Transverse colon (tissue), 4 donors: ENCODE data around the gene NPRL2. TPM values are rescaled to one million over a fixed set of nuclear protein-coding genes. Genes with fewer than 3 reads are reported as not detected.
A peak's percentile ranks its signal among the peaks of the same experiment; 100 is the strongest.

Experiments
- DNase-seq: peaks from one replicate; pipeline ENCODE4 v3.0.0-alpha.2; 2019
- H3K27ac ChIP-seq, 4 donors: fragments of 200-600 bp; sonication (generic); 2 replicates each; pipeline ENCODE4 v1.5.1; 2016 to 2018; ENCODE audit warnings: inconsistent platforms in 4 of 4
- H3K27me3 ChIP-seq: fragments of 200-600 bp; sonication (generic); 2 replicates; pipeline ENCODE4 v1.5.1; 2017; ENCODE audit warnings: inconsistent platforms
- H3K36me3 ChIP-seq, 4 donors: fragments of 200-600 bp; sonication (generic); 2 replicates each; pipeline ENCODE4 v1.5.1; 2017 to 2019; ENCODE audit warnings: inconsistent platforms in 4 of 4
- H3K4me1 ChIP-seq, 4 donors: fragments of 200-600 bp; sonication (generic); 2 replicates each; pipeline ENCODE4 v1.5.1; 2017 to 2020; ENCODE audit warnings: inconsistent platforms in 4 of 4
- H3K4me3 ChIP-seq, 4 donors: fragments of 200-600 bp; sonication (generic); 1 replicate in 1 of 4; 2 replicates in 3 of 4; pipeline versions ENCODE4 v1.5.1 to v1.6.1; 2017 to 2019; ENCODE audit warnings: inconsistent platforms in 4 of 4
- H3K9me3 ChIP-seq, 2 donors: fragments of 200-600 bp; sonication (generic); 2 replicates each; pipeline ENCODE4 v1.5.1; 2017 to 2019; ENCODE audit warnings: inconsistent platforms in 2 of 2
- CTCF ChIP-seq, 5 experiments: fragments of 200-600 bp in 3 of 5; fragments of 450-650 bp in 2 of 5; sonication (generic) in 3 of 5; IDR thresholded peaks; 1 replicate in 2 of 5; 2 replicates in 3 of 5; pipeline ENCODE4 v1.5.1; 2016 to 2017; ENCODE audit warnings: antibody characterized with exemption in 5 of 5, inconsistent platforms in 3 of 5, mild to moderate bottlenecking in 2 of 5, moderate library complexity in 1 of 5
- EP300 ChIP-seq: sonication (generic); formaldehyde crosslinking; IDR thresholded peaks from one replicate; pipeline ENCODE4 v1.6.1; 2017; ENCODE audit warnings: antibody characterized with exemption, low read depth
- POLR2A ChIP-seq: fragments of 450-650 bp; IDR thresholded peaks from one replicate; pipeline ENCODE4 v1.6.1; 2016; ENCODE audit warnings: antibody characterized with exemption, mild to moderate bottlenecking, moderate library complexity
- POLR2AphosphoS5 ChIP-seq, 3 donors: sonication (generic); formaldehyde crosslinking; IDR thresholded peaks; one replicate each; pipeline ENCODE4 v1.6.1; 2016; ENCODE audit warnings: antibody characterized with exemption in 3 of 3
- WGBS, 2 donors: methylation state at CpG; one replicate each; pipeline ENCODE4 v1.1.5; 2018; ENCODE audit warnings: low coverage in 1 of 2; 5-methylcytosine and 5-hydroxymethylcytosine counted together
- in situ Hi-C, 4 donors: fragments of 200-750 bp; cut with MboI; loops; one replicate each; pipeline versions ENCODE4 v1.15.0 to v1.15.1; 2017; ENCODE audit warnings: low sequenced_read_pairs in 3 of 4, low pct_ligation_motif_present in 1 of 4, low pct_unique_long_range_greater_than_20kb in 1 of 4
- intact Hi-C: fragments of 100-400 bp; cut with DNase I; formaldehyde crosslinking; loops from one replicate; pipeline ENCODE4 v1.15.1; 2023; ENCODE audit warnings: low total_unique reads
- total RNA-seq, 4 donors: library from RNA; depleted of rRNA; stranded (reverse); fragments of >200 nt; gene quantifications; one replicate each; pipeline ENCODE4 v1.1.0, GENCODE V29; 2016

Gene NPRL2
- total RNA-seq, 4 donors from 2014 or later, result 6.0 to 29.2 (median 13.1) TPM

- TF ChIP-seq POLR2AphosphoS5 (IDR thresholded peaks at IDR 0.05) (no peak), CTCF (IDR thresholded peaks at IDR 0.05) (no peak), POLR2A (no peak), EP300 (no peak)
- DNase-seq, result no peak
Observed at GRCh38 chr3:50339485-50340146, 11.0 kb downstream of the NPRL2 start.

GRCh38 chr3:50338965-50339364 lies 11.6 kb downstream of the NPRL2 start:
- Histone ChIP-seq H3K27me3 (no peaks in the 10 kb centered on the region), H3K36me3 (no peaks in the 10 kb centered on the region), H3K9me3 (no peaks in the 10 kb centered on the region), H3K4me1 (peaks cover 26 to 65% (median 52%) of the 10 kb centered on the region in 4 donors), H3K4me3 (peak overlapping the region in 1 of 4 donors; percentile 62), H3K27ac (peak overlapping the region; percentile 93 to 99 (median 98))
- no peak for DNase-seq
- intact Hi-C loops, result loop anchor here (10.0 kb wide), 1 partner anchor 1946 kb away; the partner anchor contains the start of gene GLYCTK
- WGBS, 2 donors, result 44 to 60% methylated on average over 1 to 5 of the region's 5 CpGs
- TF ChIP-seq CTCF (IDR thresholded peaks at IDR 0.05), result no peak
- TF ChIP-seq POLR2A, result no peak
- no peak for TF ChIP-seq EP300
- TF ChIP-seq POLR2AphosphoS5 (IDR thresholded peaks at IDR 0.05), result no peak
- in situ Hi-C loops, result no loop called here

More at GRCh38 chr3:50339485-50340146, 11.0 kb downstream of the NPRL2 start:
- Histone ChIP-seq H3K27me3 (no peaks in the 10 kb centered on the region), H3K4me1 (peaks cover 22 to 58% (median 45%) of the 10 kb centered on the region in 4 donors), H3K4me3 (peak overlapping the region in 3 of 4 donors; percentile 35 to 62 (median 51)), H3K36me3 (no peaks in the 10 kb centered on the region), H3K9me3 (no peaks in the 10 kb centered on the region), H3K27ac (peak overlapping the region; percentile 93 to 99 (median 98))
- intact Hi-C loops (loop anchor here (10.0 kb wide), 2 partner anchors 205 to 1945 kb away; partner anchors contain the start of gene GLYCTK), in situ Hi-C loops (loop anchor here in 1 of 4 donors (10.0 kb wide), 1 partner anchor 195 kb away; no protein-coding TSS in a partner anchor)
- WGBS, 2 donors, result 64 to 75% methylated on average over 10 to 14 of the region's 14 CpGs

- intact Hi-C loops, result loop anchor here (10.0 kb wide), 1 partner anchor 1947 kb away; the partner anchor contains the start of gene GLYCTK
- WGBS, 2 donors, result 0% methylated on average over 71 of the region's 79 CpGs; no CpG with 5 or more reads in 1 of the 2 donors
- Histone ChIP-seq H3K36me3 (no peaks in the 10 kb centered on the region), H3K4me3 (peak overlapping the region; percentile 49 to 91 (median 60)), H3K9me3 (no peaks in the 10 kb centered on the region), H3K27me3 (no peaks in the 10 kb centered on the region), H3K27ac (peak overlapping the region; percentile 93 to 99 (median 98)), H3K4me1 (peaks cover 26 to 74% (median 59%) of the 10 kb centered on the region in 4 donors)
- peak; percentile 100 for DNase-seq
- TF ChIP-seq POLR2A, result peak; percentile 92
- TF ChIP-seq EP300, result peak; percentile 1
- TF ChIP-seq POLR2AphosphoS5 (IDR thresholded peaks at IDR 0.05), result peak; percentile 97 to 98 (median 97)
- TF ChIP-seq CTCF (IDR thresholded peaks at IDR 0.05), result no peak
- in situ Hi-C loops, result no loop called here
Observed at GRCh38 chr3:50337175-50337861, 13.3 kb downstream of the NPRL2 start.
